Measurements from ENCODE around the gene NELFA.

Gene NELFA

GRCh38 chr4:1961563-1961962 is 47.2 kb downstream of the NELFA start:
- no peak for TF ChIP-seq GATA1 (IDR thresholded peaks at IDR 0.05; ENCODE audit: low read depth, low read length)
- TF ChIP-seq POLR2A (IDR thresholded peaks at IDR 0.05; ENCODE audit: low read length), result no peak

GRCh38 chr4:1961038-1961437 is 47.7 kb downstream of the NELFA start:
- no peak for TF ChIP-seq GATA1 (IDR thresholded peaks at IDR 0.05; ENCODE audit: low read depth, low read length)
- TF ChIP-seq POLR2A (IDR thresholded peaks at IDR 0.05; ENCODE audit: low read length), result no peak
- no peak for DNase-seq

More at GRCh38 chr4:1961563-1961962, 47.2 kb downstream of the NELFA start:
- no peak for DNase-seq

DNA sequence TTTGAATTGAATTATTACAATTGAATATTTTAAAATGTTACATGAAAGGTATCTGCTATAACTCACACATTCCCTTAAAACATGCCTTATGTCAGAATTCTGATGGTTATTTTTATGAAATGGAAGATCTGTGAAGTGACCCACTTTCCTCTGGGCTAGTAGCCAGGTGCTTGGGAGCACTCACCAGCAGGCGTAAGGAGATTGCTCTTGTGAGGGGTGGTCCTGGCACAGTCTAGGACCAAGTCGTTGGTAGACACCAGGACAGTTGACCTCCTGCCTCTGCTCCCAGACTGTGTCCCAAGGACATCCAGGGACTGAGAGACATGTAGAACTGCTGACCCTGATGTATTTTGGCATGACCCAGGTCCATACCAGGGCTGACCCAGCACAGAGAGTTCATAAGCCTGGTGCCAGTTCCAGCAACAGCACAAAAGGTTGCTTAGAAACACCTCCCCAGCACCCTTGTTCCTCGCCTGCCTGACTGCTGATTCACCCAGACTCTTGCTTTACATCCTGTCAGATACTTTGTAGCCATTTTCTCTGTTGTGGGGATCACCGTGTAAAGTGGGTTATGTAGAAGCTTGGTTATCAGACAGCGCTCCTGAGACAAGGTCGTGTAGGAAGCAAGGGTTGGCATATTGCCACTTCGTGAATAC is 48.5 kb downstream of the NELFA start:
- no peak for DNase-seq
- TF ChIP-seq POLR2A (IDR thresholded peaks at IDR 0.05; ENCODE audit: low read length) (no peak), GATA1 (IDR thresholded peaks at IDR 0.05; ENCODE audit: low read depth, low read length) (no peak)

DNA sequence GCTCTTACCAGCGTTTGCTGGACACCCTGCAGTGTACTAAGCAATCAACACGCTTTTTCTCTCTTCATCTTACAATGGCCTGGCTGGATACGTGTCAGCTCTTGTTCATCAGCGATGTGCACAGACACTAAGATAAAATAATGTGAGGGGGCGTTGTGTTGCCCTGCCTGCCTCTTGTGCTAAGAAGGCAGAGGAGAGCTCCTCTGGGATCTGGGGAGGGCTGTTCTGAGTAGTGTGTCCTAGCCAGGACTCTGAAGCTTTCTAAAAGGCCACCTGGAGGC is 49.7 kb downstream of the NELFA start:
- TF ChIP-seq GATA1 (IDR thresholded peaks at IDR 0.05; ENCODE audit: low read depth, low read length) (no peak), POLR2A (IDR thresholded peaks at IDR 0.05; ENCODE audit: low read length) (no peak)
- no peak for DNase-seq

GRCh38 chr4:1958276-1959103 is 50.3 kb downstream of the NELFA start:
- TF ChIP-seq POLR2A (IDR thresholded peaks at IDR 0.05; ENCODE audit: low read length), result no peak
- no peak for TF ChIP-seq GATA1 (IDR thresholded peaks at IDR 0.05; ENCODE audit: low read depth, low read length)
- DNase-seq, result no peak

GRCh38 chr4:1956631-1957030 is 52.1 kb downstream of the NELFA start:
- DNase-seq, result no peak
- TF ChIP-seq GATA1 (IDR thresholded peaks at IDR 0.05; ENCODE audit: low read depth, low read length), result no peak
- no peak for TF ChIP-seq POLR2A (IDR thresholded peaks at IDR 0.05; ENCODE audit: low read length)

- no peak for TF ChIP-seq POLR2A (IDR thresholded peaks at IDR 0.05; ENCODE audit: low read length)
- TF ChIP-seq GATA1 (IDR thresholded peaks at IDR 0.05; ENCODE audit: low read depth, low read length), result no peak
- no peak for DNase-seq
Observed at GRCh38 chr4:1953335-1953734, 55.4 kb downstream of the NELFA start.

- DNase-seq, result no peak
- TF ChIP-seq GATA1 (IDR thresholded peaks at IDR 0.05; ENCODE audit: low read depth, low read length) (no peak), POLR2A (IDR thresholded peaks at IDR 0.05; ENCODE audit: low read length) (no peak)
Observed at GRCh38 chr4:1952719-1953118, 56.1 kb downstream of the NELFA start.

GRCh38 chr4:1952058-1952700 is 56.6 kb downstream of the NELFA start:
- no peak for DNase-seq
- TF ChIP-seq POLR2A (IDR thresholded peaks at IDR 0.05; ENCODE audit: low read length) (no peak), GATA1 (IDR thresholded peaks at IDR 0.05; ENCODE audit: low read depth, low read length) (no peak)

DNA sequence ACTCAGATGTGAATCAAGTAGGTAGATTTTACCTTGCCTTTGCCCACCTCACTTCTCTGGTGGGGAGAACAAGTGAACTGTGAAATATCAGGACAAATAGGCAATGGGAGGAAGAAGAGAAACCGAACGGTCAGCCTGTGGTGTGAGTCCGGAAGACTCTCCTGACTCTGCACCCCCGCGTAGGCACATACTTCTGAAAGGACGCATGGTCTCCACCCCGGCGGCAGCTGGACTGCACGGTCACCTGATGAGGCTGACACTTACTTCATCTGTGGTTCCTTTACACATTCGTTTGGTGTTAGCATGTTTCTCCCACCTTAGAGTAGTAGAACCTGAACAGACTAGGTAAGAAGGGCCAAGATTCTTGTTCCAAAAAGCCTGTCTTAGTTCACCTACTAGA is 58.4 kb downstream of the NELFA start:
- TF ChIP-seq GATA1 (IDR thresholded peaks at IDR 0.05; ENCODE audit: low read depth, low read length) (no peak), POLR2A (IDR thresholded peaks at IDR 0.05; ENCODE audit: low read length) (no peak)
- DNase-seq, result no peak

DNA sequence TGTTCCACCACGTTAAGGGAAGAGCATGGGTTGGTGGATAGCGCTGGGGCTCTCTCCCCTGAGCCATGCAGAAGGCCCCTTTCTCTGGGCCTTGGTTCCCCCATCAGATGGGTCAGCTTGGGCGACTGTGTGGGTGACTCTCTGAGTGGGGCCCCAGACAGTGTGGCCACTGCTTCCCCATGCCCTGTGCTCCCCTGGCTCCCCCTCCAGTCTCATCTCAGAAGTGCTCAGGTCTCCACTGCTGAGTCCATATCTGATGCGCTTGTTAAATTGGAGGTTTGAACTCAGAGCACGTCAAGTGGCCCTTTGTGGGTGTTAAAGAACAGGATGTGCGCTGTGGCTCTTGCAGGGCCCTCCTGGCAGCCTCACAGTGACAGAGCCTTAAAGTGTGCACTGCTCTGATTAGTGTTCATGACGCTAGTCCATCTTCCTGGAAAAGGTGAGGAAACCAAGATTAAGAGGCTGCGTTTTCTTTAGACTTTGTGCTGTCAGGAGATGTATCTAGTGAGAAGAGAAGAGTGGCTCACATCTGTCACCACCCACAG is 59.8 kb downstream of the NELFA start:
- DNase-seq, result no peak

GRCh38 chr4:1948232-1948631 is 60.5 kb downstream of the NELFA start:
- no peak for DNase-seq
- no peak for TF ChIP-seq POLR2A (IDR thresholded peaks at IDR 0.05; ENCODE audit: low read length)

More for the DNA sequence above, 59.8 kb downstream of the NELFA start:
- TF ChIP-seq GATA1 (IDR thresholded peaks at IDR 0.05; ENCODE audit: low read depth, low read length), result no peak

DNA sequence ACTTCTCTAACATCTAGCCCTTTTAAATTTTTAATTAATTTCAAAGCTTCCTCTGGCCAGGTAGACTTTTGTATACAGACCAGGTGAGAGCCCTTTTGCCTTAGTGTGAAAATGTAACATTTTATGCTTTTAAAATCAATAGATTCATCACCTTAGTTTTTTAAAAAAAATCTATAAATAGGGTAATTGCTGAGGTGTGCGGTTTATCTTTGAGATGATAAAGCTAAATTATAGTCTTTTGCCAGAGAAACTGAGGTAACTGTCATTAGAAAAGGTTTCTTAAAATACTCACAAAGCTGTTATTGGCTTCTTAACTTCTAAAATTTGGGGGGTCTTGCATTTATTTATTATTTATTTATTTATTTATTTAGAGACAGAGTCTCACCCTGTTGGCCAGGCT is 62.9 kb downstream of the NELFA start:
- no peak for TF ChIP-seq POLR2A (IDR thresholded peaks at IDR 0.05; ENCODE audit: low read length)
- no peak for TF ChIP-seq GATA1 (IDR thresholded peaks at IDR 0.05; ENCODE audit: low read depth, low read length)
- DNase-seq, result no peak

GRCh38 chr4:1945124-1945895 is 63.5 kb downstream of the NELFA start:
- no peak for DNase-seq
- no peak for TF ChIP-seq POLR2A (IDR thresholded peaks at IDR 0.05; ENCODE audit: low read length)
- TF ChIP-seq GATA1 (IDR thresholded peaks at IDR 0.05; ENCODE audit: low read depth, low read length), result no peak
